Gastroesophageal sphincter (tissue), 4 donors: ENCODE measurements around the gene MYO1F. TPM values are rescaled to one million over a fixed set of nuclear protein-coding genes. Genes with fewer than 3 reads are reported as not detected.

ENCODE experiments used
- ATAC-seq: fragments of 150-250 bp; one replicate; pipeline ENCODE4 v1.9.1; 2016; ENCODE audit warnings: mild to moderate bottlenecking, moderate library complexity
- H3K27ac ChIP-seq, 4 donors: fragments of 200-600 bp; sonication (generic) in 3 of 4; 1 replicate in 3 of 4; 2 replicates in 1 of 4; pipeline ENCODE4 v1.5.1; 2016 to 2019
- H3K27me3 ChIP-seq: fragments of 200-600 bp; sonication (generic); one replicate; pipeline ENCODE4 v1.5.1; 2019
- H3K36me3 ChIP-seq, 2 donors: fragments of 200-600 bp; sonication (generic); one replicate each; pipeline ENCODE4 v1.5.1; 2019; ENCODE audit warnings: control low read depth in 1 of 2
- H3K4me1 ChIP-seq, 3 donors: fragments of 200-600 bp; sonication (generic); 1 replicate in 2 of 3; 2 replicates in 1 of 3; pipeline ENCODE4 v1.5.1; 2016 to 2019; ENCODE audit warnings: control low read depth in 2 of 3
- H3K4me3 ChIP-seq, 2 donors: fragments of 200-600 bp; sonication (generic); one replicate each; pipeline ENCODE4 v1.5.1; 2019; ENCODE audit warnings: mild to moderate bottlenecking in 1 of 2, moderate library complexity in 1 of 2
- H3K9me3 ChIP-seq, 3 donors: fragments of 200-600 bp; sonication (generic); one replicate each; pipeline ENCODE4 v1.5.1; 2017 to 2019; ENCODE audit warnings: control low read depth in 2 of 3
- EP300 ChIP-seq: sonication (generic); formaldehyde crosslinking; IDR thresholded peaks from one replicate; pipeline ENCODE4 v1.6.1; 2017; ENCODE audit warnings: antibody characterized with exemption, mild to moderate bottlenecking
- POLR2A ChIP-seq, 2 donors: fragments of 450-650 bp; IDR thresholded peaks; one replicate each; pipeline ENCODE4 v1.6.1; 2017; ENCODE audit warnings: antibody characterized with exemption in 2 of 2, mild to moderate bottlenecking in 2 of 2, moderate library complexity in 1 of 2
- POLR2AphosphoS5 ChIP-seq: sonication (generic); formaldehyde crosslinking; IDR thresholded peaks from one replicate; pipeline ENCODE4 v1.6.1; 2017; ENCODE audit warnings: antibody characterized with exemption
- WGBS, 2 donors: methylation state at CpG; one replicate each; pipeline ENCODE4 v1.1.5; 2018; ENCODE audit warnings: low coverage in 1 of 2; 5-methylcytosine and 5-hydroxymethylcytosine counted together
- total RNA-seq, 4 donors: library from RNA; depleted of rRNA; stranded (reverse); fragments of >200 nt; gene quantifications; one replicate each; pipeline ENCODE4 v1.1.0, GENCODE V29; 2016
- TF ChIP-seq, protein P1 (sequence below), 4 experiments: fragments of 200-600 bp in 2 of 4; fragments of 450-650 bp in 2 of 4; sonication (generic) in 1 of 4; IDR thresholded peaks; one replicate each; pipeline ENCODE4 v1.5.1; 2017 to 2019; ENCODE audit warnings: antibody characterized with exemption in 4 of 4, mild to moderate bottlenecking in 2 of 4, moderate library complexity in 2 of 4

Gene MYO1F
- total RNA-seq, 4 donors from 2014 or later, result 5.4 to 41.5 (median 10.3) TPM

DNA sequence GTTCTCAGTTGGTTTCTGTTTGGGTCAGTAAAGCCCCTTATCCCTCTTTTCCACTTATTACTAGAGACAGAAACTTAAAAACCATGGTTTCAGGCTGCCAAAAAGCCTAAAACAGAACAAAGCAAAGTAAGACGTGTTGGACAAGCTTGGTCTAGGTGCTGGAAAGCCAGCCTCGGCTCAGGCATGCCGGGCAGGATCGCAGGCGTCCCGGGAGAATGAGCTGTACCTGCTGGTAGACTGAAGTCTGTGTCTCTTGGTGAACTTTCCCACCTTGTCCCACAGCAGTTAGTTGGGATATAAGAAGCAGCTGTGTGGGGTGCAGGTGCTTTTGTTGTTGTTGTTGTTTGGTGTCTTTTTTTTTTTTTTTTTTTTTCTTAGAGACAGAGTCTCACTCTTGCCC, 95.6 kb downstream of the MYO1F start:
- no peaks in the 10 kb centered on the region for H3K9me3 ChIP-seq
- no peak for ATAC-seq
- TF ChIP-seq POLR2AphosphoS5, result no peak
- no peak for TF ChIP-seq POLR2A (IDR thresholded peaks at IDR 0.05)
- TF ChIP-seq, protein P1, sequence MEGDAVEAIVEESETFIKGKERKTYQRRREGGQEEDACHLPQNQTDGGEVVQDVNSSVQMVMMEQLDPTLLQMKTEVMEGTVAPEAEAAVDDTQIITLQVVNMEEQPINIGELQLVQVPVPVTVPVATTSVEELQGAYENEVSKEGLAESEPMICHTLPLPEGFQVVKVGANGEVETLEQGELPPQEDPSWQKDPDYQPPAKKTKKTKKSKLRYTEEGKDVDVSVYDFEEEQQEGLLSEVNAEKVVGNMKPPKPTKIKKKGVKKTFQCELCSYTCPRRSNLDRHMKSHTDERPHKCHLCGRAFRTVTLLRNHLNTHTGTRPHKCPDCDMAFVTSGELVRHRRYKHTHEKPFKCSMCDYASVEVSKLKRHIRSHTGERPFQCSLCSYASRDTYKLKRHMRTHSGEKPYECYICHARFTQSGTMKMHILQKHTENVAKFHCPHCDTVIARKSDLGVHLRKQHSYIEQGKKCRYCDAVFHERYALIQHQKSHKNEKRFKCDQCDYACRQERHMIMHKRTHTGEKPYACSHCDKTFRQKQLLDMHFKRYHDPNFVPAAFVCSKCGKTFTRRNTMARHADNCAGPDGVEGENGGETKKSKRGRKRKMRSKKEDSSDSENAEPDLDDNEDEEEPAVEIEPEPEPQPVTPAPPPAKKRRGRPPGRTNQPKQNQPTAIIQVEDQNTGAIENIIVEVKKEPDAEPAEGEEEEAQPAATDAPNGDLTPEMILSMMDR (IDR thresholded peaks at IDR 0.05), result no peak
- no peak for TF ChIP-seq EP300
- peaks cover 0 to 86% of the 10 kb centered on the region in 2 donors for H3K36me3 ChIP-seq
- peak overlapping the region in 1 of 4 donors; percentile 14 for H3K27ac ChIP-seq
- H3K4me3 ChIP-seq, result no peak overlapping the region
- WGBS, 2 donors, result 50 to 53% methylated on average over 1 to 6 of the region's 6 CpGs
- H3K27me3 ChIP-seq, result no peaks in the 10 kb centered on the region
- peaks cover 0 to 64% (median 11%) of the 10 kb centered on the region in 3 donors for H3K4me1 ChIP-seq

DNA sequence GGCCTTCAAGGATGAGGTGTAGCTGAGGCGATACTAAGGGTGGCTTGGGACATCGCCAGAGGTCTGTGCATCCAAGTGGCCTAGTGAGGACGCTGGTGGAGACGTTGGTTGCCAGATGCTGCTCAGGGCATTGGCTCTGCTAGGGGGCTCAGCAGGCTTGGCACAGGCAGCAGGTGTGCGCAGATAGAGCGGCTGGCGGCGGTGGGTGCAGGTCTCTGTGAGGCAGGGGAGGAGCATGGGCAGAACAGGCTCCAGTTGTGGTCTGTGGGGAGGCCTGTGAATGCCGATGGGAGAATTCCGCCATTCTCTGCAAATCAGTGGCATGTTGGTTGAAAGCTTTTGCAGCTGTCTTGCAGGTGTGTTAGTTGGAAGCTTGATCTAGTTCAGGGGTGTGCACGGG, 96.0 kb downstream of the MYO1F start:
- peak overlapping the region in 1 of 4 donors; percentile 14 for H3K27ac ChIP-seq
- H3K27me3 ChIP-seq, result no peaks in the 10 kb centered on the region
- no peak for ATAC-seq
- no peak overlapping the region for H3K4me3 ChIP-seq
- peaks cover 0 to 67% (median 11%) of the 10 kb centered on the region in 3 donors for H3K4me1 ChIP-seq
- WGBS, 2 donors, result 43 to 50% methylated on average over 1 of the region's 11 CpGs
- H3K9me3 ChIP-seq, result no peaks in the 10 kb centered on the region
- no peak for TF ChIP-seq EP300
- no peak for TF ChIP-seq POLR2AphosphoS5
- no peak for TF ChIP-seq POLR2A (IDR thresholded peaks at IDR 0.05)
- TF ChIP-seq, protein P1 (IDR thresholded peaks at IDR 0.05), result no peak
- peaks cover 0 to 86% of the 10 kb centered on the region in 2 donors for H3K36me3 ChIP-seq

DNA sequence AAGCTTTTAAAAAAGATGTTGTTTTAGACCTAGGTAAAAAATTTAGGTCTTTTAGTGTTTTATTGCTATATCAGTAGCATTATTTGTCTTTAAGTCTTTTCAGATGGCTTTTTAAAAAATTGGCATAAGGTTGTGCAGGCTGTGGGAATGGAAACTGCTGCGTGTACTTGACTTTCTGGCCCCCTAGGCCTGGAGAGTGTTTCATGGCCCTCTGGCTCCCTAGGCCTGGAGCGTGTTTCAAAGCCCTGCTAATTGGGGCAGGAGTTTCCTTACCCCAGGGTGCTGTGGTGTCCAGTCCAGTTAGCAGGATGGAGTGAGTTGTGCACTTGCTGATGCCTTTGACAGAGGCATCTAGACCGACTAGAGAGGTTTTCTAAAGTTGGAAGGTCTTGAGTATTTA, 98.6 kb downstream of the MYO1F start:
- Histone ChIP-seq H3K9me3 (no peaks in the 10 kb centered on the region), H3K4me3 (no peak overlapping the region), H3K27ac (peak overlapping the region in 3 of 4 donors; percentile 3 to 34 (median 9)), H3K27me3 (no peaks in the 10 kb centered on the region), H3K4me1 (peaks cover 0 to 59% (median 11%) of the 10 kb centered on the region in 3 donors), H3K36me3 (peaks cover 4 to 86% of the 10 kb centered on the region in 2 donors)
- no peak for ATAC-seq
- no peak for TF ChIP-seq POLR2A (IDR thresholded peaks at IDR 0.05)
- WGBS, 2 donors, result 21 to 63% methylated on average over 2 to 3 of the region's 3 CpGs

DNA sequence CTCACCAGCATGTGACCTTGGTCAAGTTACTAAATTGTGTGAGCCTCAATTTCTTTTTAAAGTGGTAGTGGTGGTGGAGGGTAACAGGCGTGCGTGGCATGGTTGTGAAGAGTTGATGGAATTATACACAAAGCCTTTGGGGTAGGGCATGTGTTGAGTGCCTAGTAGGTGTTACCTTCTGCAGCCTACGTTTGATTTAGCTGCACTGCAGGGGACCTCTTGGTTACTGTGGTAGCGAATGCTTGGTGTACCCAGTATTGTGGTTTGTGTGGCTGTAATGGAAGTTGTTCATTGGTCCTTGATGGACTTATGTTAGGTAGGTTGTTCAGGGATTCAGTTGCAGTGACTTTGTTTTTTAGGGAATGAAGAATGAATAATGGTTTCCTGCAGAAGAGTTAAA, 99.4 kb downstream of the MYO1F start:
- Histone ChIP-seq H3K9me3 (no peaks in the 10 kb centered on the region), H3K27ac (peak overlapping the region in 1 of 4 donors; percentile 34), H3K4me3 (no peak overlapping the region), H3K36me3 (peaks cover 4 to 86% of the 10 kb centered on the region in 2 donors), H3K4me1 (peaks cover 0 to 58% (median 11%) of the 10 kb centered on the region in 3 donors), H3K27me3 (no peaks in the 10 kb centered on the region)
- 65 to 68% methylated on average over 4 of the region's 4 CpGs for WGBS, 2 donors
- no peak for ATAC-seq
- TF ChIP-seq POLR2AphosphoS5 (no peak), POLR2A (IDR thresholded peaks at IDR 0.05) (no peak), EP300 (no peak)
- TF ChIP-seq, protein P1 (IDR thresholded peaks at IDR 0.05), result no peak

DNA sequence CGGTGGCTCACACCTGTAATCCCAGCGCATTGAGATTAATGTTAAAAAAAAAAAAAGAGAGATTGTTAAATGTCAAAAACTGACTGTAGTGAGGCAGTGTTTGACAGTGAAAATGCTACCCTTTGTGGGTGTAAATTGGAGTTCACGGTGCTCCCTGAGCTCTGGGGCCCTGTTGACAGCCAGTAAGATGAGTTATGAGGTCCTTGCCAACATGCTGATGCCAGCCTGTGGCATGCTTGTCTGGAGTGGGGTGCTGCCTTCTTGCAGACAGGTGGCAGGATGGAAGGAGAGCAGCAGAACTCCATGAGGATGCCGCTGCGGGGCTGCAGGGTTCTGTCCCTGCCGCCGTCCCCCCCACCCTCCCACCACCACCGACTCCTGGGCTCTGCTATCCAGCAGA, 100.7 kb downstream of the MYO1F start:
- 61 to 80% methylated on average over 1 to 3 of the region's 8 CpGs for WGBS, 2 donors
- no peak for ATAC-seq
- Histone ChIP-seq H3K36me3 (peaks cover 4 to 88% of the 10 kb centered on the region in 2 donors), H3K27me3 (no peaks in the 10 kb centered on the region), H3K4me3 (no peak overlapping the region), H3K27ac (no peak overlapping the region), H3K4me1 (peaks cover 0 to 49% (median 11%) of the 10 kb centered on the region in 3 donors), H3K9me3 (no peaks in the 10 kb centered on the region)
- TF ChIP-seq POLR2AphosphoS5 (no peak), EP300 (no peak), POLR2A (IDR thresholded peaks at IDR 0.05) (no peak)
- TF ChIP-seq, protein P1 (IDR thresholded peaks at IDR 0.05), result no peak
